GM21737 (cell line): Measurements from ENCODE around the gene ASIC2.

Experiments used
- ATAC-seq: cut with Tn5 transposase; IDR thresholded peaks from one replicate; pipeline ENCODE4 v1.9.1; 2021; ENCODE audit warnings: mild to moderate bottlenecking, moderate library complexity; ENCODE audit not compliant: unreplicated experiment

ASIC2 gene

DNA sequence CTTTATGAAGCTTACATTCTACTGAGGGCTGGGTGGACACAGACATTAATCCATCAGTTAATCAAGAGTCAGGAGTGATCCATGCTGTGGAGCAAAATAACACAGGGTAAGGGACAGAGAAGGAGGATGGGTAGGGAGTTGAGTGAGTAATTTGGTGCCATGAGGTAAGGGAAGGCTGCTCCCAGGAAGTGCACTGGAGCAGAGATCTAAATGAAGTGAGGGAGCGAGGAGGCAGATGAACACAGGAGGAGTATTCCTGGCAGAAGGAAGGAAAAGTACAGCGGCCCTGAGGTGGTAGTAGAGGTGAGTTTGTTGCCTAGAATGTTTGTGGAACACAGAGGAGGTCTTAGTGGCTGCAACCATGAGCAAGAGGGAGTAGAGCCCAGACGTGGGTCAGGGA, 34.8 kb downstream of the ASIC2 start:
- no peak for ATAC-seq

DNA sequence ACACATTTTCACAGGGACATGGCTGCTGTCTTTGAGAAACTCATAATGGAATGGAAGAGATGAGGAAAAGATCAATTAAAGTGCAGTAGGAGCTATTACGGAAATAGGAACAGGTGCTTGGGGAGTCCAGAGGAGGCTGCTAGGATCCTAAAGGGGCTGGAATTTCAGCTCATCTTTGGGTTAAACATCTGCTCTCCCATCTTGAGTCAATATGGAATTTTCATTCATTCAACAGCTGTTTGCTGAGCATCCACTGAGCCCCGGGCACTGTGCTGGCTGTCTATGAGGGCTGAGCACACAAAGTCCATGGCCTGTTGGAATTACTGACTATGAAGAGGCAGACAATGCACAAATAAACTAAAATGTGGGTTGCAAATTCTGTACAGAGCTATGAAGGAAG, 47.9 kb downstream of the ASIC2 start:
- no peak for ATAC-seq

DNA sequence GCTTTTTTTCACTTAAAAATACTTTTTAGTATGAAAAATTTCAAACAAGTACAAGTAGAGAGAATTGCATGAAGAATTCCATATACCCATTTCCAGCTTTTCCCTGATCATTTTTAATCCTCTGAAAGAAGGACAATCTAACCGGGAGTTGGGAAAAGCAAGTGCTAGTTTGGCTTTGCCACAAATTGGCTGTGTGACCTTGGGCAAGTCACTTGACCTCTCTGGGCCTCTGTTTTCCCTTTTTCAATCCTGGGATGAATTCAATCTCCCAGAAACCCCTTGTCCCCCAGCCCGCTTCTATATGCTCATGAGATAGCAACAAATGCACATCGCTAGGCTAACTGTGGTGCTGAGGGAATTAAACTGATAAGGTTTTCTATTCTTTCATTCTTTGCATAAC, 49.4 kb downstream of the ASIC2 start:
- ATAC-seq, result no peak

DNA sequence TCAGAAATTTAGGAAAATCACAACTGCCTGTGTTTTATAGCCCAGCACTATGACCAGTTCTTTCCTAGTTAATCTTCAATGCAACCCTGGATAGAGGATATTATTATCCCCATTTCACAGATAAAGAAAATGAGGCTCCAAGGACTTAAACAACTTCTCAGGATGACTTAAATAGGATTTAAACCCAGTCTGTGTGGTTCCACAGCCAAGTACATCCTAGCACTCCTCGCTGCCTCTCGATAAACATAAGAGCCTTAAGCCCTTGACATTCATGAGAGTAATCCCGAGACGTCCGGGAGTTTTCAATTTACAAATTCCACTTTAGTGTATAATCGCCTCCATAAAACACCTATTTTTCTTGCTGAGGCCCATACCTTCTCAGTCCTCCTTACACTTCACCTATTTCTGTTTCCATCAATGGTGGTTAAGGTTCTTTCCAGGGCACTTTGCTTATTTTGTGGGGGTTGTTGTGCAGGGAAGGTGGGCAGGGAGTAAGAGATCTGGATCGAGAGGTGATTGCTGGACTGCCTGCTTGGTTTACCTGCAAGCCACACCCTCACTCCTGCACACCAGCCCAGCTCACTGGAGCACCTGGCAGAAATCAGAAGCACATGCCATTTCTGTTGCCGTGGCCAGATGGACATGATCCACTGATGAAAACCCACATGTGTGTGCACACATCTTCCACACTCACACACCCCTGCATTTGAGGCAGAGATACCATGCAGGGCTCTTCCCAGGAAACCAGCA, 50.5 kb downstream of the ASIC2 start:
- ATAC-seq, result no peak

DNA sequence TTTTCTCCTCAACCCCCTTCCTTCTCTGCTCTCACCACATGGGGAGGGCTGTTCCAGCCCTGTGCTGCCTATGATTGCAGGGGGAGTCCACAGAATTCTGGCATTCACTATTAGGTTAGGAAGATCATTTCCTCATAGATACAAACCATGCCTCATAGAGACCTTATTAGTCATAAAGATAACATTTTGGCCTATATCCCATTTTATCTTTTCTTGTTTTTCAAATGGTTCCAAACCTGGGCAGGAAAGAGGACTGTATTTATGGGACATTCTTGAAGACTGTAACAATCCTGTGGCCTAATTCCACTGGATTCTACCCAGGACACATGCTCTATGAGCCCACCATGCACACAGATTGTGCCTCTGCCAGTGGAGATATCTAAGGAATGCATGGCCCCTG, 51.7 kb downstream of the ASIC2 start:
- no peak for ATAC-seq

DNA sequence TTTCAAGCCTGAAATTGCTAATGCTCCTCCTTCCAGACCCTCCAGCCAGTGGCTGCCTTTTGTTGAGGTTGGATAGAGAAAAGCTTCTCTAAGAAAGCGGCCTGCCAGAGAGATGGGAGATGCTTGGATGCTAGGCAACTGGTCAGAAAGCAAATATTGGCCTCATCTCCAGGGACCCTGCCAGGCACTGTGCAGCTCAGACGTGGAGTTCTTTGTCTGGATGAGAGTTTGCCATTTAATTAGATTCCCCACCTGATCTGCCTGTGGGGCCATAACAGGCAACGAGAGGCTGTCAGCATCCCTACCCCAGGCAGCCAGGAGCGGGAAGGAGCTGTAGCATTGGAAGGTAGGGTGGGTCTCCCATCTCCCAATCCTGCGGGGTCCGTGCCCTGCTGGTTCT, 52.7 kb downstream of the ASIC2 start:
- no peak for ATAC-seq

DNA sequence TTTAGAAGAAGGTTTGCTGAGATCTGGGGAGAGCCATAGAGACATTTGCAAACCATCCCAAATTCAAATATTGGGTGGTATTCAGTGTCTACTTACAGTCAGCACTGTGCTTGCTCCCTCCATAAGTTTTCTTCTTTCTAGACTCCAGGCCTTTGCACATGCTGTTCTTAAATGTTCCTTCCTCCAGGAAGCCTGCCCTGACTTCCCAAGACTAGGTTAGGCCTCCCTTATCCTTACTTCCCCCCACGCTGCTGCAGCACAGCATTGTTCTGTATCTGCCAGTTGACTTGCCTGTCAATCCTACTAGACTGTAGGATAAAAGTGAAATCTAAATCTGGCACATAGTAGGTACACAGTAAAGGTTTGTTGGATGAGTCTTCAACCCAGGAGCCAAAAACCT, 53.4 kb downstream of the ASIC2 start:
- no peak for ATAC-seq

DNA sequence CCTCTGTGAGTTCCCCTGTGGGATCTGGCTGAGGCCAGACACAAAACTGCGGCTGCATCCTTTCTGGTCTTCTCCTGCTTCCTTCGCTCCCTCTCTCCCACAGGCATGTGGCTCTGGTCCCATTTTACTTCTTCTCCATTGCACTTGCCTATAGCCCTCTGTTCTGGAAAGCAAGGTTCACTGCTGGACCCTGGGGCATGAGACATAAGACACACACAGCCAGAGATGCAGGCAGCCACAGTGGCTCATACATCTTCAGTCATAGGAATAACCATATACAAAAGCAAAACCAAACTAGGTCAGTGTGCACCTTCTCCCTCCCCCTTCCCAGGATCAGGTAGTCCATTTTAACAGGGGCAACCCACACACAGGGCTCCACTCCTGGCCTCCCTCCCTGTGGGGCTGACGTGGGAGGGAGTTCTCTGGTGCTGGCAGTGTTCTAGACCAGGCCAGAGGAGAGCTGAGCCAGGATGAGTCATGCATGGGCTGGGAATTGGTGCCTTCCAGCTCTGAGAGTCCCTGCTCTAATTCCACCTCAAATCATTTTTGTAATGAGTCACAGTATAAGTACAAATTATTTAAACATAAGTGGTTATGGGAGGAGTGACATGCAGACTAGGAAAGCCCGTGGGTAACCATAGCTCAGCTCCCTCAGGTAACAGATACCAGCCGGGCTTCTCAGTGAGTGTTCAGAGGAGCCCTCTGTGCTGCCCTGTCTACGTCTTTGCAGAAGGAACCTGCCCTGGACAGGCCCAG, 58.0 kb downstream of the ASIC2 start:
- ATAC-seq, result no peak

DNA sequence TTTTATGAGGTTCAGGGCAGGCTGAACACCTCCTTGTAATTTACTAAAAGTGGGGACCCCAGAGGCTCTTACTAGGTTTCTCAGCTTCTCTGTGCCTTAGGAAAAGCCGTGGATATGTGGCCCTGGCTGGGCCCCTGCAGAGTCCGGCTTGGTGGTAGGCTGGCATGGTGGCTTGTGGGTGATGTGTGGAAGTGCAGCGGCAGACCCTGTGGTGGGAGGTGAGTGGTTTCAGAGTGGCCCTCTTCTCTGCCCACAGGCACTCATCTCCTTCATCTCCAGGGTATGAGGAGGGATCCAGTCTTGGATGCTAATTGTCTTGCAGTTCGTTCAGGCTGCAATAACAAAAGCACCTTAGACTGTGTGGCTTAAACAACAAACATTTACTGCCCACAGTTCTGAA, 58.9 kb downstream of the ASIC2 start:
- no peak for ATAC-seq

DNA sequence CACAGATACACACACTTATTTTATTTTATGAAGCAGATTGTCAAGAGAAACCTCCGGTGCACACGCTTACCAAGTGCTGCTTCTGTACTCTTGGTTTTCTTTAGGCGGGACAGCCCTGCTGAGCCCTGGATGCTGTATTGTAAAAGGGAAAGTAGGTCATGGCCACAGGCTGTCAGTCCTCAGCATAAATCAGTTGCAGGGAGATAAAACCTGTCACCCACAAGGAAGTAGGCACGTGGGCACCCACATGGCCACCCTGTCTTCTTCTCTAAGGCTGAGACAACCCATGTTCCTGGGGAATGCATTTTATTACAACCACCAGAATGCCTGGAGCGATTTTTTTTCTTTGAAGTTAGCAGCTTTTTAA, 59.3 kb downstream of the ASIC2 start:
- no peak for ATAC-seq

DNA sequence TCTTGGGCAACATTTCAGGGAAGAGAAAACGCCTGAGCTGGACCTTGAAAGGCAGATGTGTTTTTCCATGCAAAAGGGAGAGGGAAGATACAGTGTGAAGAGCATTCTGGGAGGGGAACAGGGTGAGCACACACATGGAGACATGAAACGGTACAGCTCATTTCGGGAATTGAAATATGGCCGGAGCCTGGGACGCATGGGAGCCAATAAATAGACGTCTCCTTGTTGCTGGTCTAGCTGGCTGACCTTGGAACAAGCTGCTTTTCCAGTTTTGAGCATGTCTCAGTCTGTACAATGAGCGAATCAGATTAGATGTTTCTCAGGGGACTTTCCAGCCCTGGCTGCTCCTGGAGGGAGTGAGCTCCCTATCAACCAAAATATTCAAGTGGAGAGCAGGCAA, 63.6 kb downstream of the ASIC2 start:
- ATAC-seq, result no peak

DNA sequence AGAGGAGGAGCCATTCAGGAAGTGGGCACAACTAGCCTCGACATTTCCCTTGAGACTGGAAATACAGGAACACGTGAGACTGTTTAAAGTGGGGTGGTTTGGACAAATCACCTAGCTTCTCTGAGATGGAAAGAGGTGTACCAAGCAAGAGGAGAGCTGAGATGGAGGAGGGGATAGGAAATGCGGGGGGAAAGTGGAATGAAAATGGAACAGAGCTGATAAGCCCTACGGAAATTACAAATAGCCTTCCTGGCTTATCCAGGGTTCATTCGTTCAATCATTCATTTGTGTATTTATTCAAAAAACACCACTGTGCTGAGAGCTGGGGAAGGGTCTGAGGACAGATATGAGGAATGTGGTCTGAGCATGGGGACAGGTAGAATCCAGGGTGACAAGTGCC, 64.1 kb downstream of the ASIC2 start:
- ATAC-seq, result no peak

DNA sequence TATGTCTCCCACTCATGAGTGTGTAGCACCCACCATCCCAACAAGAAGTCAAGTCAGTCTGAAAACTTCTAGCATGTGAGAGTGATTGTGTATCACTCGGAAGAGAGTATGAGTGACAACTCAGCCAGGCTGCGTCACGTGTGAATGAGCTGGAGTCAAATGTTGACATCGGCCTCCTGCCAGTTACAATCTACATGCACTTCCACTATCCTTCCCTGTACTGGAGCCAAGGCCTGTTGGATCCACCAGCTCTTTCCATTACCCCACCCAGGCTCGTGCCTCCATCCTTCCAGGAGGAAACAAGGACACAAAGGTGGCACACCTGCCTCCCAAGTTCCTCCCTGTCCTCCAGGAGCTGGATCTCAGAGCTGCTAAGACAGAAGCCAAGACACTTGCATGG, 64.5 kb downstream of the ASIC2 start:
- no peak for ATAC-seq

DNA sequence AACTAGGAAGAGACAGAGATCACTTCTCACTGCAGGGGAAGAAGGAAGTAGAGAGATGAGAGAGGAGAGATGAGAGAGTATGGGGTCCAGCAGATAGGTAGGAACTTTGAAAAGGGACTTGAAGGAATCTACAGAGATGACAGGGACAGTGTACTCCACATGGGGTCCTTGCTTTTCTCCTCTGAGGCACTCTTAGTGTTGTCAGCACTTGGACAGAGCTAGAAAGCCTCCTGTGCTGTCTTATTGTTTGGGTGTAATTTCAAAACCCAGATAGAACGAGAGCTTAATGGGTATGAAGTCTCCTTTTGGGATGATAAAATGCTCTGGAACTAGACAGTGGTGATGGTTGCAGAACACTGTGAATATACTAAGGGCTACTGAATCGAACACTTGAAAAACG, 65.2 kb downstream of the ASIC2 start:
- no peak for ATAC-seq

DNA sequence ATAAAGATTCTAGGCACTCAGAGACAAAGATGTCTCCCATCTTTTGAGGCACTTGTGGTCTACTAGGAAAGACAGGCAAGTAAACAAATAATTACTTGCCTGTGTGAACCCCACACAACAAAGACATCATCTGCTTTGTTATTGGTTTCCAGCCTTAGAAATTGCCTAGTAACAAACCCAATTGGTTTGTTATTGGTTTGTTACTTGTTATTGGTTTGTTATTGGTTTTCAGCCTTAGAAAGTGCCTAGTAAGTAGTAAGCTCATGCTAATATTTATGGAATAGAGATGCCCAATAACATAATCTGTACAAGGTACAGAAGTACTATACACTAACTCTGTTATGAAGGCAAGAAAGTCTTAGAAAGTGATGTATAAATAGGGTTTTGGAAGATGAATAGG, 67.1 kb downstream of the ASIC2 start:
- no peak for ATAC-seq

DNA sequence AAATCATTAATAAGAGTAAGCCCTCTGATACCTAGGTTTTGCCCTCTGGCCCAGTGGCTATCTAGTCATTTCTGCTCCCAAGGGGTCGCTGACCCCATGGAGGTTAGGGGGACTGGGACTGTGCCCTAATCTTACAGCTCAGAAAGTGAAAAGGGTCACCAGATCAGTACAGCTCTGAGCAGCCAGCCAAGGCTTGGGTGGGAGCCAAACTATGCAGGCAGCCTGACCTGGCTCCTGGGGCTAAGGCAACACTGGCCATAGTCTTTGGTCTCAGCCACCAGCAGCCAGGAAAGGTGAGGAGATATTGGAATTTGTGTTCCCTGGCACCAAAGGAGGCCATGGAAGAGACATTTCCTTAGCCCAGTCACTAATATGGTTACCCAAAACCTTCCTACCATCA, 67.6 kb downstream of the ASIC2 start:
- no peak for ATAC-seq

DNA sequence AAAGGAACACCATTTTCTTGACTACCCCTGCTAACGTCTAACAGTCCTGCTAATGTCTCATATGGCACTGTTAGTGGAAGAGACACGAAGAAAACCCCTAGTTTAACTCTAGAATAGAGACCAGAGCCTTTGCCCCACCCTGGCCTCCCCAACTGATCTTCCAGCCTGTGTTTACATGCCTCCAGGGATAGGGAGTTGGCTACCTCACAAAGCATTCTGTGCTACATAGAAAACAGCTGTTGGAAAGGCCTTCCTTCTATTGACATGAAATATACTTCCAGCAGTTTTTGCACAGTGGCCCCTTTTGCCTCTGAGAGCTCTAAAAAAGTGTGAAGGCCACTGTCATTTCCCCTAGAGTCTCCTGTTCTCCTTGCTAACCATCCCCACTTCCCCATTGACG, 73.1 kb downstream of the ASIC2 start:
- ATAC-seq, result no peak

DNA sequence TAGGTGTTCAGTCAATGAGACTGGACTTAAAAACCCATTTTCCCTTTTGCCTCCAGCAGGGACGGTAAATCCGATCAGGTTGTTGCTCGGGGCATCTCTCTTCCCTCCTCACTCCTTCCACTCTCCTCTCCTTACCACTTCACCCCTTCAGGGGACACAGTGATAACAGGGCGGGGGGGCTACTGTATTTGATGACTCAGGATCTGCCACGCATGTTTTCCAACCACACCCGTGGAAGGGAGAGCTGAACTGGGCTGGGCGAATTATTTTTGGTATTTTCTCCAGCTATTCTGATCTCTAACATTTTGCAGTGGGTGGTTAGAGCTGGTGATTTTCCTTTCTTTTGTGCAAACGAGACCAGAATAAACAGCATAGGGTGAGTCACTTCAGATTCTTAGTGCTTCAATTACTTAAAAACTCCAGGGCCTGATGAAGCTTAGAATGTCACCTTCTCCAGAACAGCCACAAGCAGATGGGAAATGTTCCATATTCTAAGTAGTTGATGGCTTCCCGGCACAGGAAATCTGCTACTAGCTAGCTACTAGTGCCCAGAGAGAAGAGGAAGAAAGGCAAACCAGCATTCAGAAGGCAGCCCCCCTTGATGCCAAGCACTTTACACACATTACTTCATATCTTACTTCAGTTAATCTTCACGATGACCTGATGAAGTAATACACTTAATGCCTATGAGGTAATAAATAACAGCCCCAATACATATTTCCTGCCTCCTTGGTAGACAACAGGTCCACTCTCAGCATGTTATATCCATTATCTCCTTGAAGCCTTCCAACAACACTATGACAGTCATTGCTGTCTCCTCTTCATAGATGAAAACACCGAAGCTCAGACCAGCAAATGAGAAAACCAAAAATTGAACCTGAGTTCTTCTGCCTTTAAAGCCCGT, 74.1 kb downstream of the ASIC2 start:
- ATAC-seq, result no peak

DNA sequence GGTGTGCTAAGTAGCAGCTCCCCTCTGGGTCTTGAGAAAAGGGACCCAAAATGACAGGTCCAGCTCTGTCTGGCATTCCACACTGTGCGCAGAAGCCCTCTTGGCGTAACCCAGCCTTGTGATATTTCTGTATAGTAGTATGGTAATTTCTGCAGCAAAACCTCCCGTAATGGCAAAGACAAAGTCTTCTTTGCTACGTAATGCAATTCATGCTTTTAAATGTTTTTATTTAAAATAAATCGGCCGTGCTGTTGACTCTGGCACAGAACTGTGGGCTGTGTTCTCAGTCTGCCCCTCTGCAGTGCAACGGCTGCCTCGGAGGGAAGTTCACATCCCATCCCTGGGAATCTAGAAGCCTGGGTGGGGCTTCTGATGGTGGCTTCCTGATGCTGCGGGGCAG, 75.2 kb downstream of the ASIC2 start:
- no peak for ATAC-seq

DNA sequence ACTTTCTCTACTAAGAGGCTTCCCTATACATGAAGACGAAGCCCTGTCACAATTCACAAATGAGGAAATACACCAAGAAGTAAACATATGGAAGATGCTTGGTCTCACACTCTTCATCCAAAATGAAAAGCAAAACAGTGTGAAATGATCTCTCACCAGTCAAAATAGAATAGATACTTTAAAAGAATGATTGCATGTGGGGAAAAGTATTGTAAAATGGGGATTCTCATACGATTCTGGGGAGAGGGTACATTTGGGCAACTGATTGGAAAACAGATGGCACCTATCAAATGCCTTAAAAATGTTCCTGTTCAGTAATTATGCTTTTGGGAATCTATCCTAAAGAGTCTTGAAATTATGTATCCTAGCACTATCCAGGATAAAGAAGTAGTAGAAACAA, 78.1 kb downstream of the ASIC2 start:
- ATAC-seq, result no peak

DNA sequence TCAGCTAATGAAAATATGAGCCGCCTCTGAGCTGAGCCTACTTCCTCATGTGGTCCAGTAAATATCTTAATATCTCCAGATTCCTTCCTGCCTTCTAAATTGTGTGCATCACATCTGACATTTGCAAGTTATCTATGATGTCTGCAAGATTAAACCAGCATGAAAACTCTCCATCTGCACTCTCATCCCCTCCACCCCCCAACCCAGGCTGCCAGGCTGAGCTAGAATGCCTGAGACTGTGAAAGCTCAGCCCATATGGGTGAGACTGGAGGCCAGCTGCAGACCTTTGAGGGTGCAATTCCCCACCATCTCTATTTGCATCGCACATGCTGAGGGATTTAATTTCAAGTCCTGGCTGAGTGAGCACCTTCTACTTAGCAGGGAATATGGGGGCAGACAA, 82.8 kb downstream of the ASIC2 start:
- ATAC-seq, result no peak

DNA sequence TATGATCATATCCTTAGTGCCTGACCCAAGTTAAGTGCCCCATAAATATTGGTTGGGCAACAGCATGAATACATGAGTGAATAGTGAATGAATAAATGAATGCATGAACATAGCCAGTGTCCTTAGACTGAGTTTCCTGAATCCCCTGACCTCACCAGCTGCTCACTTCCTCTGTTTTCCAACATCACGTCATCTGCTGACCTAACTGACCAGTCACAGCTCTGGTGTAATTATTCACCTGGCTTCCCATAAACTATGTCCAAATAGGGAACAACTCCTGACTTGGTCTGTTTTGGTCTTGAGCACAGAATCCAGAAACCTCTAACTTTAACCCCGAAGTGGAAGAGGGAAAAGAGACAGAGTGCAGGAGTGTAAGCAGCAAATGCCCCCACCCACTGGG, 83.4 kb downstream of the ASIC2 start:
- no peak for ATAC-seq
